Nucleus accumbens (tissue), 56 donors: ENCODE results near the gene KNDC1.
A peak's percentile ranks its signal among the peaks of the same experiment; 100 is the strongest.
"Not testable (repeated sequence)": the region's sequence is repeated elsewhere in the genome, so short reads cannot be mapped to it uniquely, and the experiment has no call there.

ENCODE experiments used
- DNase-seq, 56 donors: peaks; one replicate each; lab custom pipeline; 2025; lab: John Stamatoyannopoulos, UW

The KNDC1 gene

GRCh38 chr10:133139551-133140065 lies 20.4 kb upstream of the KNDC1 start:
- DNase-seq: no peak

DNA sequence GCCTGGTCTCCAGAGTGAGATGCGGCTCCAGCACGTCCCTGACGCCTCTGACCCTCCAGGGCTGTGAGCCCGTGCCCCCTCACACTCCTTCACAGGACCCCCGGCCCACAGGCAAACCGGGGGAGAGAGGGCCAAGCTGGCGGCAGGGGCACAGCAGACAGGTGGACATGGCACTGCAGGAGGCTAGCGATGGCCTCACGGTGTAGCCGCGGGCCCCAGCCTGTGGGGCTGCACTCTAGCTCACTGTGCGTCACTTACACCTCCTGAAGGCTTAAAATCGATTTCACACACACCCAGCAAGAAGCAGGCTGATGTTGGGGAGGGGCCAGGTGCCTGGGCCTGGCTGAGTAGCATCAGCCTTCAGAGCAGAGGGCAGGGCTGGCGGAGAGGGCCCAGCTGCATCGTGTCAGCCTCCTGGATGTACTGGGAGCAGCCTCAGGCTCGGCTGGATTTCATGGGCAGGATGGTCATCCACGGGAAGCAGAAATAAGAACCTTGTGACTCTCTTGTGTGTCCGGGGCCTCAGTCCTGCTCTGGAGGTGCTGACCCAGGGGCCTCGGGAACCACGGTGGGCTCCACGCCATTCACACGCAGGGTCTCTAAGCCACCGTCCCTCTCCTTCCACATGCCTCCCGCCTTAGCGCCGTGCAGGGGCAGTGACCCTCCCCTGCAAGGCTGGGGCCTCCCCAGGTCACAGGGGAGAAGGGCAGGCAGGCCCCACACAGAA lies 19.4 kb upstream of the KNDC1 start:
- DNase-seq: no peak

GRCh38 chr10:133141144-133141957 lies 18.7 kb upstream of the KNDC1 start:
- DNase-seq: no peak

GRCh38 chr10:133141958-133142340 lies 18.1 kb upstream of the KNDC1 start:
- no peak for DNase-seq

DNA sequence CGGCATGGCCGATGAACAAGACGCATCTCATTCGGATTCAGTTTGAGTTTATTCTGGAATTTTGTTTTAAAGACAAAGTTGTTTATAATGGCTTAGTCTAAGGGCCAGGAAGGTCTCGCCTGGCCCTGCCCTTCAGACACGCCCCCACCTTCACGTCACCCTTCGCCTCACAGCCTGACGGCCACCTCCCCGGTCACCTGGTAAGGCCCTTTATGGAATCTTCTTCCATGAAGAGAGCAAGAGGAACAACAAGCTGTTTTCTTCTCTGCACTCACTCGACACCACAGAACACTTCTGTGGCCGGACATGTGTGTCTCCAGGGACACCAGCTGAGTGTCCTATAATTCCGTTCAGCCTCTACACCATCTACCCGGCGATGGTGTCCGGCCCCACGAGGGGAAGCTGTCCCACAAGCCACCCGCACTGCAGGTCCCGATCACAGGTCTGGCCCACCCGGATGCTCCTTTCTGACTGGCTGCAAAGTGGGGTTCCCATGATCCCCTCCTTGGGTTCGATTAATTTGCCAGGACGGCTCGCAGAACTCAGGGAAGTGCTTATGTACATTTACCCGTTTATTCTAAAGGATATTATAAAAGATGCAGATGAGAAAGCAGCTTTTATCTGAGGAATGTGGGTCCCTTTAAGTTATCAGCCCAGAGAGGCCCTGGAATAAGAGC lies 17.4 kb upstream of the KNDC1 start:
- no peak for DNase-seq

DNA sequence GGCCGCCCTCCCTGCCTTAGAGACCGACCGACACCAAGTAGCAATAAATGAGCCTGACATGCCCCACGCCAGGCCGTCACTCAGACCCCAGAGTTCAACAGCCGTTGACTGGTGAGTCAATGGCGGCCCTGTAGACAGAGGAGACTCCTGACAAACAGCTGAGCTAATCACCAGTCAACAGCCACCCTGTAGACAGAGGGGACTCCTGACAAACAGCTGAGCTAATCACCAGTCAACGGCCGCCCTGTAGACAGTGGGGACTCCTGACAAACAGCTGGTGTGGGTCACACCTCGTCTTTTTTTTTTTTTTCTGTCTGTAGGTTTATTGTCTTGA lies 16.9 kb upstream of the KNDC1 start:
- DNase-seq: no peak

DNA sequence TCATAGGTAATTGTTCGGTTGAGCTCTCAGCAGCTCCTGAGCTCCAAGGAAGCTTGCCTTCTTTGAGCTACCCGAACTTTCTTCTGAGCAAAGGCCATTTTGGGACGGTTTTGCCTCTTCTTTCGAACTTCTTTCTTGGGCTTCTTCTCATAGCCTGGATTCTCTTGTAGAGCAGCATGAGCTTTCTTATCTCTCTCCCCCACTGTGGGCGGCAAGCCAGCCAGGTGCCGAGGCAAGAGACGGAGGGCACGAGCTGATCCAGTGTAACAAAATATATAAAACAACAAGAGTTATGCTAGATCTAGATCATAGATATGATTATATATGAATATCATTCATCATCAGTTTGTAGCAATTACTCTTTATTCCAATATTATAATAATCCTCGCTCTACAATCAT lies 16.5 kb upstream of the KNDC1 start:
- no peak for DNase-seq

DNA sequence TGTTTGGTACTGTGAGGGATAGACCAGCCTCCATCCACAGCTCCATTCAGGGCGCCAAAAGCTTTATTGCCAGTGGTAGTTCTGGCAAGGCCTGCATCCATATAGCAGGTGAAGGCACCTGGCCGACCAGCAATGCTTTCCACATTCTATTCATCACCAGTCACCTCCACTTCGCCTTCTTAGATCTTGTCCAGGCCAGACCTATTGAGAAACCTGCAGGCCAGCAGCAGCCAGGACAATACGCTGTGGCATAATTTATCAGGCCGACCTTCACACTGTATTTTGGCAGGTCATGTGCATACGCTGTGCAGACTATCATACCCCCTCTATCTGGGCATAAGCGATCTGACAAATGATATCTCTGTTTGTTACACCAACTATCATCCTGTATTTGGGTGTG lies 15.2 kb upstream of the KNDC1 start:
- DNase-seq: no peak

DNA sequence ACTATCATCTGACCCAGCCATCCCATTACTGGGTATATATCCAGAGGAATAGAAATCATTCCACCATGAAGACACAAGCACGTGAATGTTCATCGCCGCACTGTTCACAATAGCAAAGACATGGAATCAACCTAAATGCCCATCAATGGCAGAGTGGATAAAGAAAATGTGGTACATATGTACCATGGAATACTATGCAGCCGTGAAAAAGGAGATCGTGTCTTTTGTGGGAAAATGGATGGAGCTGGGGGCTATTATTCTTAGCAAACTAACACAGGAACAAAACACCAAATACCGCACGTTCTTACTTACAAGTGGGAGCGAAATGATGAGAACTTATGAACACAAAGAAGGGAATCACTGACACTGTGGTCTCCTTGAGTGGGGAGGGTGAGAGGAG lies 9.8 kb upstream of the KNDC1 start:
- DNase-seq: no peak

DNA sequence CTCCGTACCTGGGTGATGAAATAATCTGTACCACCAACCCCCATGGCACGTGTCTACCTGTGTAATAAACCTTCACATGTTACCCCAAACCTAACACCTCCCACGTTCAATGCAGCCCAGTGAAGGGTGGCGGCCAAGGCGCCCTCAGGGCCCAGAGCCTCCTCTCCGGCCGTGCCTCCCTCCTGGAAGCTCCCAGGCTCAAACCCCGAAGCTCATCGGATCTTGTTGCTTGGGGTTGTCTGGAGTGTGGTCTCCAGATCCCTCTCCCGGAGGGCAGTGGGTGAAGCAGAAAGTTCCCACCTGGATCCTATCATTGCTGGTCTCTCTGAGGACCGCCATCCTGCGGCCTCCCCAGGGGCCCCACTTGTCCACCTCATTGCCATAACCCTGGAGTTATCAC lies 9.4 kb upstream of the KNDC1 start:
- DNase-seq: no peak

GRCh38 chr10:133151071-133151470 lies 8.9 kb upstream of the KNDC1 start:
- not testable (repeated sequence) for DNase-seq

DNA sequence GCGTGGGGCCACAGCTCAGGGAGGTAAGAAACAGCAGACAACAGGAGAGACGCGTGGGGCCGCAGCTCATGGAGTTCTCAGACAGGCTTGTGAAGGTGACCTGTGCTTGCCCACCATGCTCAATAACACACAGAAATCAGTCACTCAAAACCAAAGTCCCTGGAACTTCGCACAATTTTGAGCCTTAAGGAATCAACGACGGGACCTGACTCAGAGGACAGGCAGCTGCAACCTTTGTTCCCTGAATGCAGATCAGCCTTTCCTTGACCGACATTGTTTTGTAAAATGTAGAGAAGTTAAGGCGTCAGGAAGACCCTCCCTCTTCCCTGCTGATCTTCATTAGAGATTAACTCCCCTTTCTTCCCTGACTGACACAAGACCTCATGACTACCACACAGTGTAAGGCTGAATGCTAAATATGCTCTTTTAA lies 8.5 kb upstream of the KNDC1 start:
- no peak for DNase-seq

DNA sequence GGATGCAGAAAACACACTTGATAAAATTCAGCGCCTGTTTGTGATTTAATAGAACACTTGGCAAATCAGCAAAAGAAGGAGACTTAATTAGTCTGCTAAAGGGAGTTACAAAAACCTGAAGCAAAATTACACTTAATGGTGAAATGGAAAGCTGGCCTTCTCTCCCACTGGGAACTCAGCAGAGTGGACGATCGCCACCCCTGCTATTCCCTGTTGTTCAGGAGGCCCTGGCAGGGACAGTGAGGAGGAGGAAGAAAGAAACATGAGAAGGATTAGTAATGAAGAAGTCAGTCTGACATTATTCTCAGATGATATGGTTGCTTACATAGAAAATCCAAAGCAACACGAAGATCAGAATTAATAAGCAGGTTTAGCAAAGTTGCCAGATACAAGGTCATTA lies 5.6 kb upstream of the KNDC1 start:
- no peak for DNase-seq

DNA sequence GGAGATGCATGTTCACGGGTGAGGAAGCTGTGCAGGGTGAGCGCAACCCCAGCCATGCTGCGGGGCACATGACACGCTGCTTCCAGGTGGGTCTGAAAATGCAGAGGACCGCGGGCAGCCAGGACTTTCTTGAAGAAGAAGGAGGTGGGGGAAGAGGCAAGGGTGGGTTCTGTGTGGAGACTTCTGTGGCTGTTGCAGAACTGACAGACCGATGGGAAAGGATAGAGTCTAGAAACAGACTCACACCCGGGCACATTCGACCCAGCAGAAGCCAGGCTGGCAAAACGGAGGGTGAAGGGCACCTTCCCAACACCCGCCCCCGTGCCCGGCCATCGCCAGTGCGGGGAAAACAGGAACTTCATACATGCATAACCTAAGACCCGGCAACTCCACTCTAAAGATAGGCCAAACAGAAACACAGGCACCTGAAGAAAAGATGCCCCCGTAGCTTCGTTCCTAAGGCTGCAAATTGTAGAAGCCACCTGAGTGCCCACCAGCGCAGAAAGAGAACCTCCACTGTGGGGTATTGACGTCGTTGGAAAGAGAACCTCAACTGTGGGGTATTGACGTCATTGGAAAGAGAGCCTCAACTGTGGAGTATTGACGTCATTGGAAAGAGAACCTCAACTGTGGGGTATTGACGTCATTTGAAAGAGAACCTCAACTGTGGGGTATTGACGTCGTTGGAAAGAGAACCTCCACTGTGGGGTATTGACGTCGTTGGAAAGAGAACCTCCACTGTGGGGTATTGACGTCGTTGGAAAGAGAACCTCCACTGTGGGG lies 4.8 kb upstream of the KNDC1 start:
- no peak for DNase-seq

DNA sequence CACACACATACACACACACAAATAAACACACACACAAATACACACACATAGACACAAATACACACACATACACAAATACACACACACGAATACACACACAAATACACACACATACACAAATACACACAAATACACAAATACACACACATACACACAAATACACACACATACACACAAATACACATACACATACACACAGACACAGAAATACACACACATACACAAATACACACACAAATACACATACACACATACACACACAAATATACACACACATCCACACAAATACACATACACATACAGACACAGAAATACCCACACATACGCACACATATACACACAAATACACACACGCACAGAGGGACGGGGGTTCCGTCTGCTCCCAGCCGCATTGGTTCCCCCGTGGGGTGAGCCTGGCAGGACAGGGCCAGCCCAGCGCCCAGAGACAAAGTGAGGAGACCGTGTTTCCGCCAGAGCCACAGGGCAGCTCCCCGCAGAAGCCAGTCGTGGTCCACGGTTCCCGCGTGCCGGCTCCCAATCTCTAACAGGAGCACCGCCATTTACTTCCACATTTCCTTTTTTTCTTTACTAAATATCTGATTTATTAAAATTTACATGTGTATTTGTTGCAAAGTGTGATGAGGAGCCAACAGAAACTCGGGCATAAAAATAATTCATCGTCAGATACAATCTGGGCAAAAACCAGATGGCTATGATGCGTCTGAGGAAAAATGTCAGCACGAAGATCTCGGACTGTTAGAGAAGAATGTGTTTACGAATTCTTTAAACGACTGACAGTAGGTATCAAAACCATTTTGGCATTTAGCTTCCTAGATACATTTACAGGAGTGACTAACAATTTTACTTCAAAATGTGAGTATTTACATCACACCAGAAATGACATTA lies 3.1 kb upstream of the KNDC1 start:
- DNase-seq: no peak

DNA sequence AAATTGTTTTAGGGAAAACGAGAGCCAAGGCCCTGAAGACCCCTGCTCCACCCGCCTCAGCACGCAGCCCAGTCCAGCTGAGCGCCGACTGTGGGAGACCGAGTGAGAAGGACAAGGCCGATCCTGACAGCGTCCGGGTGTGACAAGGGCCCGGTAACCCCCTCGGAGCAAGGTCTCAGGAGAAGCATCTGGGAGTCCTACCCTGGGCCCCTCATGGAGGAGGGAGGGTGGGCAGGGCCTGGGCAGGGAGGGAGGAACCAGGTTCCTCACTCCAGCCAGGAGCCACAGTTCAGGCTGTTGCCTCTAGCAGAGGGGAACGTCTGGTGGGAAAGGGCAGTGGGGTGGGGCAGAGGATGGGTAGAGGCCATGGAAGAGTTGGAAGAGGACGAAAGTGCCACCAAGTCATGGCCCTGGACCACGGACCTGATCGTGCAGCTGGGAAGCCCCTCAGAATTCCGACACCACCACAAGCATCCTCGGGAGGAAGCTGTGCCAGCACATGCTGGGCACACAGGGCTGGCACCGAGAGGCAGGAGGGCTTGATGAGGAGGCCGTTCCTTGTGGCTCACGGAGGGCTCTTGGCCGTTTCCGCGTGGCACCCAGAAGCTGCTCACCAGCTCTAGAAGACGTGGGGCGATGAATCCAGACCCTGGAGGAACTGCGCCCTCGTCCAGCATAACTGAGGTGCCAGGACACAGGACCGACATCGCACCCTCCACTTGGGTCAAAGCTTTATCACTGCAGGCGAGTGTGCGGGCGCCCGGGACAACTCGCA lies 2.2 kb upstream of the KNDC1 start:
- DNase-seq: no peak

DNA sequence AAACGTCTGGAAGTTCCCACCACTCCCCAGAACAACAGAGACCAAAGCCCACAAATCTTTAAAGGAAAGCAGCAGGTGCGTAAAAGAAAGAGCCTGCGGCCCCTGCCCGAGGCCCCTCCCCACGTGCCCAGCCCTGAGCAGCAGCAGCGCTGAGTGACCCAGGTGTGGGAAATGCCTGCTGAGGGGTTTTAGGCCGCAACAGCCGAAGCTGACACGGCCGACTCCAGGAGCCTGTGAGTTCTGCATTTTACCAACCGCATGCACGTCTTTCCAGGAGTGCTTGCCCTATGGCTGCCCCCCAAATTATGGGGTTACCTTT lies 1.6 kb upstream of the KNDC1 start:
- no peak for DNase-seq

DNA sequence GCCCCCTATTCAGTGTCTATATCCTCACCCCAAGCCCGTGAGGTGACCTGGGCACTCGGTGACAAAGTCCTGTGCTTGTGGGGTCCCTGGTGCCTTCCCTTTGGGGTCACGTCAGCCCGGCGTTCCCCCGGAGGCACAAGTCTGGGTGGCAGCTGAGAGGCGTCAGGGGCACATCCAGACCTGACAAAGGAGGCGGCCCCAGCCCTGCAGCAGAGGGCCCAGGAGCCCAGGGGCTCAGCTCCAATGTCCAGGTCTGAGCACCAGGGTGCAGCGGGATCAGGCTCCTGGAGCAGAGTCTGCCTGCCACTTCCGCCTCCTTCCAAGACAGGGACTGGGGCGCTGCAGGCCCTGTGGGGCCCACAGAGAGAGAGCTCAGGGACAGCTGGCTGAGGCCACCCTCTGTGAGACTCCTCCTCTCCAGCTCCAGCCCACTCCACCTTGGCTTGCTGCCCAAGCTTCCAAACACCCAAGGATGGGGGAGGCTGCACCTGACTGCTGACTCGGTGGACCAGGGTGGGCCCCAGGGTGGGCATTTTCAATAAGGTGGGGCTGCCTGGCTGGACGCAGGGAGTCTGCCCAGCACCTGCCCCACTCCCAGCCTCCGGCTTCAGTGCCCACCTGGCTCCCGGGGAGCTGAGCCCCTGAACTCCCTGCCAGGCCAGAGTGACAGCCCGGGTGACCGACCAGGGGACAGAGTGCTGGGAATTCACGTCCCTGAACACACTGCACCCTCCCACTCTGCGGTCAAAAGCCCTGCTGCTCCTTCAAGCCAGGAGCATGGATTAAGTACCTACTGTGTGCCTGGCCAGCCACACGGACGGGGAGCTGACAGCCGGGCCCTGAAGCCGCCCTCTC lies 1.0 kb upstream of the KNDC1 start:
- peak in 1 of 56 donors; percentile 15 for DNase-seq
